GM12874 (cell line): ENCODE data around the gene KCNQ1.

Experiments
- CTCF ChIP-seq: IDR thresholded peaks from 2 replicates; pipeline ENCODE4 v1.5.1; 2011; ENCODE audit warnings: low read depth, mild to moderate bottlenecking, control low read depth, low read length, moderate library complexity; ENCODE audit not compliant: insufficient read depth

The KCNQ1 gene

GRCh38 chr11:2678396-2678795, 233.6 kb downstream of the KCNQ1 start:
- no peak for TF ChIP-seq CTCF

GRCh38 chr11:2679011-2679676, 234.3 kb downstream of the KCNQ1 start:
- TF ChIP-seq CTCF, result no peak

- no peak for TF ChIP-seq CTCF
Measured at GRCh38 chr11:2681408-2682145, 236.8 kb downstream of the KCNQ1 start.

GRCh38 chr11:2683806-2684205, 239.0 kb downstream of the KCNQ1 start:
- TF ChIP-seq CTCF, result no peak

GRCh38 chr11:2684581-2684980, 239.8 kb downstream of the KCNQ1 start:
- no peak for TF ChIP-seq CTCF

GRCh38 chr11:2685051-2685450, 240.2 kb downstream of the KCNQ1 start:
- TF ChIP-seq CTCF, result no peak

GRCh38 chr11:2685566-2686359, 241.0 kb downstream of the KCNQ1 start:
- no peak for TF ChIP-seq CTCF
